ENCODE measurements around the gene MDFI. TPM values are rescaled to one million over a fixed set of nuclear protein-coding genes. Genes with fewer than 3 reads are reported as not detected.

Gene MDFI
- total RNA-seq, 1 experiment from 2014 or later: not detected

GRCh38 chr6:41650120-41650519, 11.9 kb downstream of the MDFI start:
- no peak for DNase-seq (ENCODE audit: low spot score)

- no peak for DNase-seq (ENCODE audit: low spot score)
Observed at GRCh38 chr6:41651246-41651961, 13.1 kb downstream of the MDFI start.

GRCh38 chr6:41651962-41652657, 13.8 kb downstream of the MDFI start:
- DNase-seq (ENCODE audit: low spot score): no peak

GRCh38 chr6:41652866-41653652, 14.8 kb downstream of the MDFI start:
- DNase-seq (ENCODE audit: low spot score): no peak

- DNase-seq (ENCODE audit: low spot score): no peak
Observed at GRCh38 chr6:41653691-41654090, 15.4 kb downstream of the MDFI start.

GRCh38 chr6:41654151-41654697, 16.0 kb downstream of the MDFI start:
- DNase-seq (ENCODE audit: low spot score): no peak

GRCh38 chr6:41654698-41655151, 16.5 kb downstream of the MDFI start:
- no peak for DNase-seq (ENCODE audit: low spot score)

- DNase-seq (ENCODE audit: low spot score): no peak
Observed at GRCh38 chr6:41655176-41655575, 16.9 kb downstream of the MDFI start.

- no peak for DNase-seq (ENCODE audit: low spot score)
Observed at GRCh38 chr6:41655646-41656001, 17.4 kb downstream of the MDFI start.

GRCh38 chr6:41656002-41656691, 17.9 kb downstream of the MDFI start:
- DNase-seq (ENCODE audit: low spot score): no peak

GRCh38 chr6:41657131-41658094, 19.1 kb downstream of the MDFI start:
- DNase-seq (ENCODE audit: low spot score): no peak

GRCh38 chr6:41658636-41659035, 20.4 kb downstream of the MDFI start:
- no peak for DNase-seq (ENCODE audit: low spot score)

GRCh38 chr6:41659935-41660334, 21.7 kb downstream of the MDFI start:
- DNase-seq (ENCODE audit: low spot score): no peak

GRCh38 chr6:41663568-41663967, 25.3 kb downstream of the MDFI start:
- no peak for DNase-seq (ENCODE audit: low spot score)

GRCh38 chr6:41664271-41664670, 26.0 kb downstream of the MDFI start:
- no peak for DNase-seq (ENCODE audit: low spot score)

- DNase-seq (ENCODE audit: low spot score): no peak
Observed at GRCh38 chr6:41667195-41667594, 28.9 kb downstream of the MDFI start.

- DNase-seq (ENCODE audit: low spot score): no peak
Observed at GRCh38 chr6:41668968-41669367, 30.7 kb downstream of the MDFI start.

GRCh38 chr6:41670703-41671360, 32.6 kb downstream of the MDFI start:
- DNase-seq (ENCODE audit: low spot score): no peak

- no peak for DNase-seq (ENCODE audit: low spot score)
Observed at GRCh38 chr6:41671376-41671775, 33.1 kb downstream of the MDFI start.

GRCh38 chr6:41672016-41672415, 33.7 kb downstream of the MDFI start:
- DNase-seq (ENCODE audit: low spot score): no peak
